ENCODE results near the gene AMBRA1.

Gene AMBRA1

DNA sequence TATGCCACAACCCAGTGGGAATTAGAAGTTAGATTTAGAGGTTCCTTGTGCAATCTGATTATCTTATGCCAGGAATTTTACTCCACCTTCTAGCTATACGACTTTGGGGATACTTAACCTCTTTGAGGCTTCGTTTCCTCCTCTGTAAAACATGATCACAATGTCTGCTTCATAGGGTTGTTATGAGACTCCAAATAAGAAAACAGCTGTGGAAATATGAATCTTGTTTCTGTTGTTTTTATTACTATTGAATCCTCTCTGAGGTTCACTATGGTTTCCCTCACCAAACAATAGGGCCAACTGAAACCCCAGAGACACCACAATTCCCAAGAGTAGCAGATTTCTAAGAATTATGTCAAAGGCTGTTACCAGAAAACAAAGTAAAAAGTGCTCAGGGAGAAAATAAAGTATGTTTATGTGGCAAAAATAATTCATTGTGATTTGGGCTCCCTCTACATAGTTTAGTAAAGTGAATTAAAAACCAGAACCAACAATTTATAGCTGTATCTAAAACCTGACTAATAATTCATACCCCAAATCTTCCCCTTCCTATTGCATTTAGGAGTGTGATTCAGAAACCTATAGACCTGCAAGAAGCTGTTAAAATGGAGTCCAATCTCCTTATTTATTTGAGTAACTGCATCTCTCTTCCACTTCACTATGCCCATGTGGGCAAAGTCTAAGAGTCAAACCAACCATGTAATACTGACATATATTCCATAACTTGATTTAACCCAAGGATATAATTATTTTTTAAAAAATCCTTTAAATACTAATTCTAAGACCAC, 38.4 kb downstream of the AMBRA1 start:
- H3K4me3 ChIP-seq (ENCODE audit: severe bottlenecking), result no peak overlapping the region
- no peaks in the 10 kb centered on the region for H3K27me3 ChIP-seq (ENCODE audit: insufficient read depth, poor library complexity, severe bottlenecking)
- ATAC-seq (ENCODE audit: low read depth) (no peak), DNase-seq (ENCODE audit: low spot score) (no peak)
- no peaks in the 10 kb centered on the region for H3K9me3 ChIP-seq (ENCODE audit: severe bottlenecking)
- H3K36me3 ChIP-seq (ENCODE audit: low read depth), result no peaks in the 10 kb centered on the region
- TF ChIP-seq, protein P1, sequence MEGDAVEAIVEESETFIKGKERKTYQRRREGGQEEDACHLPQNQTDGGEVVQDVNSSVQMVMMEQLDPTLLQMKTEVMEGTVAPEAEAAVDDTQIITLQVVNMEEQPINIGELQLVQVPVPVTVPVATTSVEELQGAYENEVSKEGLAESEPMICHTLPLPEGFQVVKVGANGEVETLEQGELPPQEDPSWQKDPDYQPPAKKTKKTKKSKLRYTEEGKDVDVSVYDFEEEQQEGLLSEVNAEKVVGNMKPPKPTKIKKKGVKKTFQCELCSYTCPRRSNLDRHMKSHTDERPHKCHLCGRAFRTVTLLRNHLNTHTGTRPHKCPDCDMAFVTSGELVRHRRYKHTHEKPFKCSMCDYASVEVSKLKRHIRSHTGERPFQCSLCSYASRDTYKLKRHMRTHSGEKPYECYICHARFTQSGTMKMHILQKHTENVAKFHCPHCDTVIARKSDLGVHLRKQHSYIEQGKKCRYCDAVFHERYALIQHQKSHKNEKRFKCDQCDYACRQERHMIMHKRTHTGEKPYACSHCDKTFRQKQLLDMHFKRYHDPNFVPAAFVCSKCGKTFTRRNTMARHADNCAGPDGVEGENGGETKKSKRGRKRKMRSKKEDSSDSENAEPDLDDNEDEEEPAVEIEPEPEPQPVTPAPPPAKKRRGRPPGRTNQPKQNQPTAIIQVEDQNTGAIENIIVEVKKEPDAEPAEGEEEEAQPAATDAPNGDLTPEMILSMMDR (IDR thresholded peaks at IDR 0.05; ENCODE audit: poor library complexity, severe bottlenecking), result no peak
- H3K27ac ChIP-seq (ENCODE audit: poor library complexity, severe bottlenecking), result peak overlapping the region; percentile 69
- H3K4me1 ChIP-seq (ENCODE audit: insufficient read depth, poor library complexity, severe bottlenecking), result peaks cover 52% of the 10 kb centered on the region

DNA sequence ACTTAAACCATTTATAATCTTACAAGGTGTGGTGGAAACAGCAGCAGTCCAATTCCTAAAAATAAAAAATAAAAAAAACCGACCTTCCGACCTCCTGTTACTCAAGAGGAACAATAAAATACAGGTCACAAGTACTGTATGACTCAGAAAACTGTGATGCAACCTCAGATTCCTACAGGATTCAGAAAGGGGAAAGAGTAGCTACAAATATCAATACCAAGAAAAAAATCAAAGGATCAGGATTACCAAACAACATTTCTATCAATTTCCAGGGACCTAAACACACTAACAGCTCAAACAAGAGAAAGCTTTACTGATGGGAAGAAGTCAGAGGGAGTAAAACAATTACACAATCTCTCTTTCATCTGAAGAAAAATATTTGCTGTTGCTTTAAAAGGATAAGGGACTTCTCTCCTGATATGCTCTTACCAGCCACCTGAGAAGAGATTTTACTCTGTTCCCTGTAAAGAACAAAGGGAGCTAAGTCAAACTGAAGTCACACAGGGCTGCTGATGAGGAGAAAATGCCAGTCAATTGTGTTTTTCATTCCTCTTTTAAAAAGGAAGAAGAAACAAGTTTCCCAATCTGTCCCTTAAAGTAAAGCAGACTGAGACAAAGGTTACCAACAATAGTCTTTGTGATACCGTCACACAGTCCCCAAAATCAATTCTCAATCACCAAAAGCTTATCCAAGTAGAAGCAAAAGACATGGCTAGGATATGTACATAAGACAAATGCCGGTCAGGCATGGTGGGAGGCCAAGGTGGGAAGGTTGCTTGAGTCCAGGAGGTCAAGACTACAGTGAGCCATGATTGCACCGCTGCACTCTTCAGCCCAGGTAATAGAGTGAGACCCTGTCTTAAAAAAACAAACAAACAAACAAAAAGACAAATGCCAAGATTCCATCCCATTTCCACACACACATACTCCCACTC, 39.3 kb downstream of the AMBRA1 start:
- peak overlapping the region; percentile 69 for H3K27ac ChIP-seq (ENCODE audit: poor library complexity, severe bottlenecking)
- H3K27me3 ChIP-seq (ENCODE audit: insufficient read depth, poor library complexity, severe bottlenecking), result no peaks in the 10 kb centered on the region
- DNase-seq (ENCODE audit: low spot score) (no peak), ATAC-seq (ENCODE audit: low read depth) (peak; percentile 81)
- peaks cover 45% of the 10 kb centered on the region for H3K4me1 ChIP-seq (ENCODE audit: insufficient read depth, poor library complexity, severe bottlenecking)
- TF ChIP-seq, protein P1 (IDR thresholded peaks at IDR 0.05; ENCODE audit: poor library complexity, severe bottlenecking), result no peak
- H3K9me3 ChIP-seq (ENCODE audit: severe bottlenecking), result no peaks in the 10 kb centered on the region
- H3K36me3 ChIP-seq (ENCODE audit: low read depth), result no peaks in the 10 kb centered on the region
- no peak overlapping the region for H3K4me3 ChIP-seq (ENCODE audit: severe bottlenecking)

DNA sequence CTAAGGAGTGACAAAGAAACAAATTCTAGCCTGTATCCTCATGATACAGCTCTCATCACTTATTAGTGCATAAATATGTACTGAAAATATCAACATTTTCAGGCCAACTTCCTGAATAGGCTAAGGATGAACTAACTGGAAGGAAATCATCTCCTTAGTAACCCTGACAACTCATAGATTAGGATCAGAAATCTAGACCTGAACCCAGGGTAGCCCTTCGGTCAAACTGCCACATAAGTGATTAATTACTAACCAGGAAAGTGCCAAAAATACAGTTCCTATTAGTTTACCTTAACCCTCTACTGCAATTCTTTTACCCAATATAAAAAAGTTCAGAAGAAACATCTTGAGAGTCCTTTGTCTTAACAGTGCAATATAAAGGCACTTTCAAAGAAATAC, 40.0 kb downstream of the AMBRA1 start:
- H3K27ac ChIP-seq (ENCODE audit: poor library complexity, severe bottlenecking), result peak overlapping the region; percentile 69
- H3K36me3 ChIP-seq (ENCODE audit: low read depth), result no peaks in the 10 kb centered on the region
- H3K9me3 ChIP-seq (ENCODE audit: severe bottlenecking), result no peaks in the 10 kb centered on the region
- H3K27me3 ChIP-seq (ENCODE audit: insufficient read depth, poor library complexity, severe bottlenecking), result no peaks in the 10 kb centered on the region
- TF ChIP-seq, protein P1 (IDR thresholded peaks at IDR 0.05; ENCODE audit: poor library complexity, severe bottlenecking), result no peak
- peaks cover 43% of the 10 kb centered on the region for H3K4me1 ChIP-seq (ENCODE audit: insufficient read depth, poor library complexity, severe bottlenecking)
- ATAC-seq (ENCODE audit: low read depth) (peak; percentile 71), DNase-seq (ENCODE audit: low spot score) (no peak)
- no peak overlapping the region for H3K4me3 ChIP-seq (ENCODE audit: severe bottlenecking)

DNA sequence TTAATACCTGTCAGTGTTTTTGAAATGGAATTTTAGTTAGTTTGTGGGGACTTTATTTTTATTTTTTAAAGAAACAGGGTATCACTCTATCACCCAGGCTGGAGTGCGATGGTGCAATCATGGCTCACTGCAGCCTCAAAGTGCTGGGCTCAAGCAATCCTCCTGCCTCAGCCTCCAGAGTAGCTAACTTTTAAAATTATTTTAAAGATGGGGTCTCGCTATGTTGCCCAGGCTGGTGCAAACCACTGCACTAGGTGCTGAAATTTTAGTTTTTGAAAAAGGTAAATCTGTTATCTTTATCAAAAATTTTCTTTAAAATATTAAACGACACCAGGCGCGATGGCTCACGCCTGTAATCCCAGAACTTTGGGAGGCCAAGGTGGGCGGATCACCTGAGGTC, 42.6 kb downstream of the AMBRA1 start:
- DNase-seq (ENCODE audit: low spot score), result no peak
- TF ChIP-seq, protein P1 (IDR thresholded peaks at IDR 0.05; ENCODE audit: poor library complexity, severe bottlenecking), result no peak
- no peaks in the 10 kb centered on the region for H3K9me3 ChIP-seq (ENCODE audit: severe bottlenecking)
- no peak overlapping the region for H3K27ac ChIP-seq (ENCODE audit: poor library complexity, severe bottlenecking)
- no peak for ATAC-seq (ENCODE audit: low read depth)
- no peak overlapping the region for H3K4me3 ChIP-seq (ENCODE audit: severe bottlenecking)
- no peaks in the 10 kb centered on the region for H3K27me3 ChIP-seq (ENCODE audit: insufficient read depth, poor library complexity, severe bottlenecking)
- H3K36me3 ChIP-seq (ENCODE audit: low read depth), result peaks cover 16% of the 10 kb centered on the region
- H3K4me1 ChIP-seq (ENCODE audit: insufficient read depth, poor library complexity, severe bottlenecking), result peaks cover 34% of the 10 kb centered on the region
